H9 (cell line): Measurements from ENCODE around the gene DCP1A. TPM values are rescaled to one million over a fixed set of nuclear protein-coding genes. Genes with fewer than 3 reads are reported as not detected.

Experiments used
- DNase-seq: peaks from one replicate; pipeline ENCODE4 v3.0.0-alpha.2; 2017
- H2AFZ ChIP-seq: one replicate; pipeline ENCODE4 v1.6.1; 2013; ENCODE audit warnings: mild to moderate bottlenecking, low read length, control low read depth, moderate library complexity
- H2AK5ac ChIP-seq: 2 replicates; pipeline ENCODE4 v1.6.1; 2013; ENCODE audit warnings: low read length, control low read depth, mixed read lengths; ENCODE audit not compliant: insufficient read length
- H2BK120ac ChIP-seq: one replicate; pipeline ENCODE4 v1.6.1; 2013; ENCODE audit warnings: low read depth, mild to moderate bottlenecking, low read length, control low read depth, inconsistent platforms; ENCODE audit not compliant: poor library complexity, severe bottlenecking
- H2BK12ac ChIP-seq: 2 replicates; pipeline ENCODE4 v1.6.1; 2013; ENCODE audit warnings: low read length, control low read depth, mixed read lengths, low read depth; ENCODE audit not compliant: insufficient read length
- H2BK15ac ChIP-seq: 2 replicates; pipeline ENCODE4 v1.6.1; 2013; ENCODE audit warnings: low read depth, low read length, control low read depth
- H2BK20ac ChIP-seq: one replicate; pipeline ENCODE4 v1.6.1; 2013; ENCODE audit warnings: low read depth, mild to moderate bottlenecking, low read length, control low read depth, inconsistent platforms; ENCODE audit not compliant: poor library complexity, severe bottlenecking
- H2BK5ac ChIP-seq: 2 replicates; pipeline ENCODE4 v1.6.1; 2013; ENCODE audit warnings: low read length, control low read depth, mixed read lengths; ENCODE audit not compliant: insufficient read length
- H3K14ac ChIP-seq: 2 replicates; pipeline ENCODE4 v1.6.1; 2013; ENCODE audit warnings: low read length, control low read depth; ENCODE audit not compliant: insufficient read depth
- H3K18ac ChIP-seq: 2 replicates; pipeline ENCODE4 v1.6.1; 2013; ENCODE audit warnings: low read depth, mild to moderate bottlenecking, mixed read lengths, low read length, control low read depth; ENCODE audit not compliant: insufficient read length
- H3K23ac ChIP-seq: 2 replicates; pipeline ENCODE4 v1.6.1; 2013; ENCODE audit warnings: low read length, control low read depth, mixed read lengths, low read depth; ENCODE audit not compliant: insufficient read length
- H3K23me2 ChIP-seq: 2 replicates; pipeline ENCODE4 v1.6.1; 2013; ENCODE audit warnings: low read depth, mild to moderate bottlenecking, mixed read lengths, low read length, control low read depth; ENCODE audit not compliant: insufficient read length, poor library complexity, severe bottlenecking
- H3K27ac ChIP-seq: 2 replicates; pipeline ENCODE4 v1.5.1; 2013; ENCODE audit warnings: low read length, control low read depth, mixed read lengths, low read depth; ENCODE audit not compliant: insufficient read length
- H3K27me3 ChIP-seq: 2 replicates; pipeline ENCODE4 v1.6.1; 2013; ENCODE audit warnings: low read length, control low read depth, inconsistent platforms; ENCODE audit not compliant: insufficient read depth
- H3K4ac ChIP-seq: 2 replicates; pipeline ENCODE4 v1.6.1; 2013; ENCODE audit warnings: low read depth, mild to moderate bottlenecking, control low read depth, inconsistent platforms, low read length, moderate library complexity
- H3K4me1 ChIP-seq: 2 replicates; pipeline ENCODE4 v1.6.1; 2013; ENCODE audit warnings: low read length, control low read depth, inconsistent platforms; ENCODE audit not compliant: insufficient read depth
- H3K4me2 ChIP-seq: 2 replicates; pipeline ENCODE4 v1.6.1; 2013; ENCODE audit warnings: low read length, control low read depth, mixed read lengths; ENCODE audit not compliant: insufficient read length, insufficient read depth
- H3K56ac ChIP-seq: 2 replicates; pipeline ENCODE4 v1.6.1; 2013; ENCODE audit warnings: low read depth, mild to moderate bottlenecking, mixed read lengths, low read length, control low read depth; ENCODE audit not compliant: insufficient read length
- H3K79me1 ChIP-seq: 2 replicates; pipeline ENCODE4 v1.6.1; 2013; ENCODE audit warnings: low read depth, mild to moderate bottlenecking, moderate library complexity, low read length, control low read depth, inconsistent platforms; ENCODE audit not compliant: insufficient read depth, poor library complexity, severe bottlenecking
- H3K79me2 ChIP-seq: 2 replicates; pipeline ENCODE4 v1.6.1; 2013; ENCODE audit warnings: low read length, control low read depth, inconsistent platforms; ENCODE audit not compliant: insufficient read depth
- H3K9ac ChIP-seq: 2 replicates; pipeline ENCODE4 v1.6.1; 2013; ENCODE audit warnings: low read length, control low read depth, mixed read lengths; ENCODE audit not compliant: insufficient read length; ENCODE audit errors: extremely low read depth
- H3K9me3 ChIP-seq: one replicate; pipeline ENCODE4 v1.6.1; 2013; ENCODE audit warnings: low read depth, low read length, inconsistent platforms; ENCODE audit not compliant: control insufficient read depth
- H3T11ph ChIP-seq: one replicate; pipeline ENCODE4 v1.6.1; 2013; ENCODE audit warnings: mild to moderate bottlenecking, low read length, control low read depth, inconsistent platforms
- H4K20me1 ChIP-seq: one replicate; pipeline ENCODE4 v1.6.1; 2013; ENCODE audit not compliant: control insufficient read depth, insufficient read length, insufficient read depth
- H4K5ac ChIP-seq: 2 replicates; pipeline ENCODE4 v1.6.1; 2013; ENCODE audit warnings: low read depth, mild to moderate bottlenecking, mixed read lengths, low read length, control low read depth; ENCODE audit not compliant: insufficient read length
- H4K8ac ChIP-seq: replicated peaks from 2 replicates; pipeline ENCODE4 v1.6.1; 2013; ENCODE audit warnings: low read length, control low read depth, mixed read lengths, low read depth; ENCODE audit not compliant: insufficient read length
- H4K91ac ChIP-seq: 2 replicates; pipeline ENCODE4 v1.6.1; 2013; ENCODE audit warnings: low read depth, mild to moderate bottlenecking, moderate library complexity, mixed read lengths, low read length, control low read depth; ENCODE audit not compliant: insufficient read length
- H3K27ac Mint-ChIP-seq, 3 experiments: 2 replicates in 2 of 3; 3 replicates in 1 of 3; pipeline ENCODE4 v1.8.0; 2020 to 2021; ENCODE audit warnings: mixed read lengths in 3 of 3, mild to moderate bottlenecking in 1 of 3, moderate library complexity in 1 of 3
- H3K27me3 Mint-ChIP-seq: 2 replicates; pipeline ENCODE4 v1.8.0; 2021; ENCODE audit warnings: low read depth, mild to moderate bottlenecking, moderate library complexity, mixed read lengths
- H3K36me3 Mint-ChIP-seq, 3 experiments: 2 replicates in 2 of 3; 3 replicates in 1 of 3; pipeline ENCODE4 v1.8.0; 2020 to 2021; ENCODE audit warnings: low read depth in 3 of 3, mixed read lengths in 3 of 3; ENCODE audit not compliant: insufficient read depth in 1 of 3
- H3K4me1 Mint-ChIP-seq, 2 experiments: 2 replicates each; pipeline ENCODE4 v1.8.0; 2020; ENCODE audit warnings: mixed read lengths in 2 of 2
- H3K4me3 Mint-ChIP-seq, 2 experiments: 2 replicates in 1 of 2; 3 replicates in 1 of 2; pipeline ENCODE4 v1.8.0; 2020 to 2021; ENCODE audit warnings: mild to moderate bottlenecking in 2 of 2, mixed read lengths in 2 of 2, moderate library complexity in 1 of 2
- H3K9me3 Mint-ChIP-seq, 2 experiments: 2 replicates in 1 of 2; 3 replicates in 1 of 2; pipeline ENCODE4 v1.8.0; 2020; ENCODE audit warnings: mild to moderate bottlenecking in 2 of 2, mixed read lengths in 2 of 2, moderate library complexity in 1 of 2
- WGBS: extraction: QIAGEN DNeasy Blood & Tissue Kit; methylation state at CpG from one replicate; pipeline ENCODE4 v1.1.7; 2013; ENCODE audit warnings: missing lambda C conversion rate, low lambda C conversion rate, mixed read lengths; ENCODE audit not compliant: insufficient read length; ENCODE audit errors: extremely low coverage; 5-methylcytosine and 5-hydroxymethylcytosine counted together
- total RNA-seq: library from RNA; stranded (reverse); gene quantifications from 2 replicates; pipeline ENCODE4 v1.2.1, GENCODE V29; 2021
- TF ChIP-seq, protein P1 (sequence below): fragments of 200-600 bp; sonication (generic); conservative IDR thresholded peaks from 3 replicates; pipeline ENCODE4 v1.8.0; 2021; ENCODE audit warnings: antibody characterized with exemption, mild to moderate bottlenecking

Gene DCP1A
- total RNA-seq, 1 experiment from 2014 or later = 17.8 TPM

DNA sequence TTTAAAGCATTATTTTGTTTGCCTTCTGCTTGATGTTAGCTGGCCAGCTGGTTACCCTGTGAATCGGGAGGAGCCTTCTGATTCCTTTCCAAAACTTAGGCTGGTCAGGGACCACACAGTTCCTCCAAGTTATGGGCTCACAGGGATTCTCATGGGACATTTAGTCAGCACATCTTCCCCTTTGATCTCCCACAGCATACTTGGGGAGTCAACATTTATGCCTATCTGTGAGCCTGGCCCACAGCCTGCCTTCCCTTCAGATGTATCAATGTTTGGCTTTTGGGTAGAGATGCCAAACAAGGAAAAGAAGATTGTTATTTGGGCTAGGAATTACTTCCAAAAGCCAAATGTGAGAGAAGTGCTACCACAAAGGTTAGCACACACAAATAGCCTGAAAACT is 32.6 kb upstream of the DCP1A start:
- no peak overlapping the region for H2BK15ac ChIP-seq
- no peak overlapping the region for H2AK5ac ChIP-seq
- no peaks in the 10 kb centered on the region for H3K9me3 ChIP-seq
- TF ChIP-seq, protein P1, sequence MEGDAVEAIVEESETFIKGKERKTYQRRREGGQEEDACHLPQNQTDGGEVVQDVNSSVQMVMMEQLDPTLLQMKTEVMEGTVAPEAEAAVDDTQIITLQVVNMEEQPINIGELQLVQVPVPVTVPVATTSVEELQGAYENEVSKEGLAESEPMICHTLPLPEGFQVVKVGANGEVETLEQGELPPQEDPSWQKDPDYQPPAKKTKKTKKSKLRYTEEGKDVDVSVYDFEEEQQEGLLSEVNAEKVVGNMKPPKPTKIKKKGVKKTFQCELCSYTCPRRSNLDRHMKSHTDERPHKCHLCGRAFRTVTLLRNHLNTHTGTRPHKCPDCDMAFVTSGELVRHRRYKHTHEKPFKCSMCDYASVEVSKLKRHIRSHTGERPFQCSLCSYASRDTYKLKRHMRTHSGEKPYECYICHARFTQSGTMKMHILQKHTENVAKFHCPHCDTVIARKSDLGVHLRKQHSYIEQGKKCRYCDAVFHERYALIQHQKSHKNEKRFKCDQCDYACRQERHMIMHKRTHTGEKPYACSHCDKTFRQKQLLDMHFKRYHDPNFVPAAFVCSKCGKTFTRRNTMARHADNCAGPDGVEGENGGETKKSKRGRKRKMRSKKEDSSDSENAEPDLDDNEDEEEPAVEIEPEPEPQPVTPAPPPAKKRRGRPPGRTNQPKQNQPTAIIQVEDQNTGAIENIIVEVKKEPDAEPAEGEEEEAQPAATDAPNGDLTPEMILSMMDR = no peak
- no peak overlapping the region for H3K18ac ChIP-seq
- no peaks in the 10 kb centered on the region for H3K79me2 ChIP-seq
- H3K4me1 Mint-ChIP-seq = no peaks in the 10 kb centered on the region
- peaks cover 5% of the 10 kb centered on the region; the same call in 1 of the 2 replicates for H3K27me3 Mint-ChIP-seq
- H3K9me3 Mint-ChIP-seq = no peaks in the 10 kb centered on the region; a peak in 1 of 5 replicates
- H3K9ac ChIP-seq = no peak overlapping the region
- no peak overlapping the region for H3T11ph ChIP-seq
- no peak overlapping the region for H2BK5ac ChIP-seq
- no peak overlapping the region for H3K23ac ChIP-seq
- H3K27ac ChIP-seq = no peak overlapping the region
- H4K8ac ChIP-seq = no peak overlapping the region
- H3K4me3 Mint-ChIP-seq = no peak overlapping the region
- H3K36me3 Mint-ChIP-seq = no peaks in the 10 kb centered on the region
- H4K5ac ChIP-seq = no peak overlapping the region
- H2BK120ac ChIP-seq = no peak overlapping the region
- H3K14ac ChIP-seq = no peak overlapping the region
- no peak overlapping the region for H2AFZ ChIP-seq
- no peak for DNase-seq
- no CpG with 5 or more reads among the region's 1 CpG for WGBS
- H3K4me1 ChIP-seq = no peaks in the 10 kb centered on the region
- no peak overlapping the region for H3K4me2 ChIP-seq
- no peaks in the 10 kb centered on the region for H3K27me3 ChIP-seq
- H3K23me2 ChIP-seq = no peaks in the 10 kb centered on the region
- no peak overlapping the region for H2BK12ac ChIP-seq
- no peaks in the 10 kb centered on the region for H4K20me1 ChIP-seq
- H3K56ac ChIP-seq = no peak overlapping the region
- H2BK20ac ChIP-seq = no peak overlapping the region
- no peak overlapping the region for H3K4ac ChIP-seq
- H3K79me1 ChIP-seq = no peaks in the 10 kb centered on the region
- no peak overlapping the region; a peak in 1 of 7 replicates for H3K27ac Mint-ChIP-seq
- H4K91ac ChIP-seq = no peak overlapping the region
